WERI-Rb-1 (cell line): ENCODE data around the gene TMEM256.

Experiments
- DNase-seq: peaks from one replicate; pipeline ENCODE4 v3.0.0-alpha.2; 2020
- H3K27ac ChIP-seq: fragments of 250-450 bp; sonication (Bioruptor Pico); 2 replicates; pipeline ENCODE4 v1.5.1; 2020; ENCODE audit warnings: mild to moderate bottlenecking, moderate library complexity
- H3K27me3 ChIP-seq: fragments of 250-450 bp; sonication (Bioruptor Pico); 2 replicates; pipeline ENCODE4 v1.5.1; 2021; ENCODE audit warnings: mild to moderate bottlenecking, low read depth, moderate library complexity; ENCODE audit not compliant: insufficient read depth, severe bottlenecking
- H3K36me3 ChIP-seq: fragments of 250-450 bp; sonication (Bioruptor Pico); 2 replicates; pipeline ENCODE4 v1.5.1; 2020; ENCODE audit warnings: mild to moderate bottlenecking, moderate library complexity
- H3K4me3 ChIP-seq: 2 replicates; pipeline ENCODE4 v1.5.1; 2011; ENCODE audit warnings: low read depth, mild to moderate bottlenecking, control low read depth, low read length
- H3K9me3 ChIP-seq: fragments of 250-450 bp; sonication (Bioruptor Pico); 2 replicates; pipeline ENCODE4 v1.5.1; 2021; ENCODE audit warnings: mild to moderate bottlenecking, moderate library complexity; ENCODE audit not compliant: severe bottlenecking
- CTCF ChIP-seq: IDR thresholded peaks from 2 replicates; pipeline ENCODE4 v1.5.1; 2011; ENCODE audit warnings: low read depth, mild to moderate bottlenecking, control low read depth, inconsistent platforms, low read length

TMEM256 gene

GRCh38 chr17:7438656-7439460 lies 35.0 kb upstream of the TMEM256 start:
- no peaks in the 10 kb centered on the region for H3K36me3 ChIP-seq
- H3K9me3 ChIP-seq, result no peaks in the 10 kb centered on the region
- no peak for TF ChIP-seq CTCF
- no peak overlapping the region for H3K27ac ChIP-seq
- peak overlapping the region; percentile 86 for H3K4me3 ChIP-seq
- H3K27me3 ChIP-seq, result peaks cover 12% of the 10 kb centered on the region
- DNase-seq, result no peak

- Histone ChIP-seq H3K27ac (no peak overlapping the region; the same call in 1 of the 2 replicates), H3K27me3 (peaks cover 12% of the 10 kb centered on the region), H3K9me3 (no peaks in the 10 kb centered on the region), H3K4me3 (peak overlapping the region; percentile 47), H3K36me3 (no peaks in the 10 kb centered on the region)
- TF ChIP-seq CTCF, result no peak
- DNase-seq, result peak; percentile 77
Measured at GRCh38 chr17:7437950-7438614, 34.2 kb upstream of the TMEM256 start.

GRCh38 chr17:7437369-7437863 lies 33.5 kb upstream of the TMEM256 start:
- peaks cover 12% of the 10 kb centered on the region for H3K27me3 ChIP-seq
- no peaks in the 10 kb centered on the region for H3K36me3 ChIP-seq
- DNase-seq, result no peak
- H3K4me3 ChIP-seq, result peak overlapping the region; percentile 47
- no peak for TF ChIP-seq CTCF
- H3K9me3 ChIP-seq, result no peaks in the 10 kb centered on the region
- no peak overlapping the region for H3K27ac ChIP-seq

GRCh38 chr17:7436556-7437368 lies 32.9 kb upstream of the TMEM256 start:
- H3K27ac ChIP-seq, result peak overlapping the region; percentile 43
- H3K9me3 ChIP-seq, result no peaks in the 10 kb centered on the region
- TF ChIP-seq CTCF, result peak; percentile 83
- no peaks in the 10 kb centered on the region for H3K36me3 ChIP-seq
- peaks cover 12% of the 10 kb centered on the region for H3K27me3 ChIP-seq
- peak; percentile 81 for DNase-seq
- peak overlapping the region; percentile 47 for H3K4me3 ChIP-seq

GRCh38 chr17:7435676-7436555 lies 32.0 kb upstream of the TMEM256 start:
- TF ChIP-seq CTCF, result peak; percentile 38

More at GRCh38 chr17:7435676-7436555, 32.0 kb upstream of the TMEM256 start:
- DNase-seq, result peak; percentile 49
- H3K27ac ChIP-seq, result peak overlapping the region; percentile 43
- H3K4me3 ChIP-seq, result peak overlapping the region; percentile 47
- no peaks in the 10 kb centered on the region for H3K9me3 ChIP-seq
- H3K27me3 ChIP-seq, result peaks cover 12% of the 10 kb centered on the region
- no peaks in the 10 kb centered on the region for H3K36me3 ChIP-seq
